Fibroblast of skin of back (primary cell): ENCODE measurements around the gene EFTUD2.

ENCODE experiments used
- DNase-seq: peaks from one replicate; pipeline ENCODE4 v3.0.0-alpha.2; 2013

Gene EFTUD2

DNA sequence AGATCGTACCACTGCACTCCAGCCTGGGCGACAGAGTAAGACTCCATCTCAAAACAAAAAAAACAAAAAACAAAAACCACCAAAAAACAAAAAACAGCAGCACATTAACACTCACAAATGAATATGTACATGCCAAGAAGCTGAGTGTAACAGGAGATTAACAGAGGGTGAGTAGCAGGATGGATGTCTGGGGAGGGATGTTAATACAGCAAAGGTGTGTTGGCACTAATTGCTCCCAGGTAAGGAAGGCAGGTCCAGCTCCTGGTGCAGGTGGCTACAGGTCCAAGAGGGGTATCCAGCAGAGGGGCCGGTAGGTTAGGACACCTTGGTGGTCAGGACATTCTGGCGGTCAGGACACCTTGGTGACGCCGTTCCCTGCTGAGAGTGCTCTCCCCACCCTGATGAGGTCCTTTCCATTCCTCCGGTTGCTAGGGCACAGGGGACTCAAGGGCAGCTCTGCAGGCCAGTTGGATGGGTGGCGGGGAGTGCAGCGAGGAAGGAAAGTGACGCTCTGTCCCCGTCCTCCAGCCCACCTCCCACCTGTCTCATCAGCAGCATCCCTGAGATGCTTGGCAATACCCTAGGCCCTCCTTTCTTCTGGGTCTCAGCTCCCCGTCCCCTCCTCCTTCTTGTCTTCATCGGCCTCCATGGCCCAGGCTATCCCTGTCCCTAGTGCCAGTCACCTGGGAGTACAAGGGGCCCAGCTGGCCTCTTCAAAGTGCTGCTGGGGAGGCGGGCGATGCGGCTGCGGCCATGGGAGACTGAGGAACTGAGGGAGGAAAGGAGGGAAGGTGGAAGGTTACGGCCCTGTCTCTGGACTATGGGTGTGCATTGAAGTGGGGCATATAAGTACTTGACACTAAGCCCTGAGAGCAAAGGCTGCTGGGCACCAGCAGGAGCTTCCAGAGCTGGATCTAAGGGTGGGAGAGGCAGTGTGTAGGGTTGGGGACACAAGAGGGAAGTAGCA, 26.8 kb upstream of the EFTUD2 start:
- no peak for DNase-seq

DNA sequence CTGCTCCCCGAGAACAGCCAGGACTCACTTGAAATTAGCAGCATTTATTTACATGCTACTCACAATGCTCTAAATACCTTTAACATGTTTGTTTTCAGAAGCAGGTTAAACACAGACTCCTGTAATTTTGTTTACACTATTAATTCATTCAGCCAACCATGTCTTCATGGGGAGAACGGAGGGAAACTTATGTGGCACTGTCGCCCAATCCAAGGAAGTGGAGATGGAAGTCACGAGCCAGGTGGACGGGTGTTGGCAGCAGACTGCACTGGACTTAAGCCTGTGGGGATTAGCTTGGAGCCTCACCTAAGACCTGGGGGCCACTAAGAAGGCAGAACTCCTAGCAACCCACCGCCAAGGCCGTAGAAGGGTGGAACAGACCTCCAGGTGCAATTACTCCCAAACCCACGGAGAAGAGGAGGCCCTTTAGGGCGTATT, 24.9 kb upstream of the EFTUD2 start:
- DNase-seq, result no peak

DNA sequence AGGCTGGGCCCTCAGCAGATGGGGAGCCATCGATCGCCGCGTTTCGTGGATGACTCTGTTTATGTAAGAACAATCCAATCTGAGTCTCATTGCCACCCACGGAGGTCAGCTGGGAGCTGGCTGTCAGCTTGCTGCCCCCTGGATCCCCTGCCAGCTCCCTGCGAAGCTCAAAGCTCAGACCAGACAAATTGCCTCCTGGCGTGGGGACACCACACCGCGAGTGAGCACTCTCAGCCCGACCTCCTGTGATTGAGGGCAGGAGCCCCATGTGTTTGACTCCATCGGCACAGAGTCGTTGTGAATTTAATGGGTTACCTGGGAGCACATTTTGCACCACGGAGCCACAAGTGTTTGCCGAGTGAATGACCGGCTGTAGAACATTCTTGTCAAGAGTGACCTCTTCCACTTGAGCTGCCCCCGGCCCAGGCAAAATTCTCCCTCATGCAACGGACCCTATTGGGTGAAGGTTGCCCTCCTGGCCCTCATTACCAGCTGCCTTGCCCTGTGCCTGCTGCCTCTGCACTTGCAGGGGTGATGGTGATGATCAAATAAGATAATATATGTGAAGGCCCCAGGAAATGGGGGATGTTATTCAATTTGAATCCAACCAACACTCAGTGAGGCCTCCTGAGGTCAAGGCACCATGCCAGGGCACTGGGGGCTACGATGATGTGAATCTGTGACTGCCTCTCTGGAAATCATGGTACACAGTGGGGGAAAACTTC, 23.7 kb upstream of the EFTUD2 start:
- DNase-seq, result no peak

DNA sequence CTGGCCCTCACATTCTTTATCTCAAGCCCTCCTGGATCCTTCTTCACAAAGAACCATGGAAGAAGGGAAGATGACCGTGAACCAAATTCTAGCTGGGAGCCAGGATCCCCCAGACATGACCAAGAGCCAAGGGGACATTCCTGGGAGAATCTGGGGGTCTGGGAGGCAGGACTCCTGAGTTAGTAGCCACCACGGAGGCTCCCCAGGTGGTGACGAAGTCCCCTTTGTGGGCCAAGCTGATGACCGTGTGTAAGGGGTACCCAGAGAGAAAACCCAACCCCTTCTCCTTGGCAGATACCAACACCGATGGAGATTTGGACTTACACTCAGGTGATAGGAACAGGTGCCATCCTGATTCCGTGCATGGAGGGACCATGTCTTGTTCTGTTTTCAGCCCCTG, 22.9 kb upstream of the EFTUD2 start:
- DNase-seq, result no peak

DNA sequence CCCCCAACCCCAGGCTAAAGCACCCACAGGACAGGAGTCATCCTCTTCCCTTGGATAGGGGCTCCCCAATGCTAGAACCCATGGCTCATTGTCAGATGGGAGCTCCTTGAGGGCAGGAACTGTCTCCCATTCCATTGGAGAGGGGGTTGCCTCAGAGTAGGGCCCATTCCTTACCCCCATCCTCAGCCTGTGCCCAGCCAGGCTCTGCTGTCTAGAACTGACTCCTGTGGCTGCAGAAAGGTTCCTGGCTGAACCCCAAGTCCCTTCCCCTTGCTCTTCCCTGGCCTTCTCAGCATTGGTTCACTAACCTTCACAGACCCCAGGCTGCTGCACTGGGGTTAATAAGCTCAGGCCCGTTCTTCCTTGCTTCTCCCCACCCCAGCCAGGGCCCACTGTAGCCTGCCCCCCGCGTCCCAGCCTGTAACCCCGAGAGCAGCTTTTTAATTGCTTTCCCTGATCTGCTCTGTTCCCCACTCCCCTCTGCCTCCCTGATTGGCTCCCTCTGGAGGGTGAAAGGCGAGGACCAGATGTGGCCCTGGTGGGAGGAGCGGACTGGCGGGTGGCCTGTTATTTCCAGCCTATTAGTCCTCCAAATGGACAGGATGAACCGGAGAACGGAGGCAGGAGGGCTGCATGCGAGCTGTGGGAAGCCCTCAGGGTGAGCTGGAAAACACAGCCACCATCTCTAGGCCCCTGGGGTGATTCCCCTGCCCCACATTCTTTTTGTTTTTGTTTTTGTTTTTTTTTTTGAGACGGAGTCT, 22.1 kb upstream of the EFTUD2 start:
- DNase-seq, result no peak

DNA sequence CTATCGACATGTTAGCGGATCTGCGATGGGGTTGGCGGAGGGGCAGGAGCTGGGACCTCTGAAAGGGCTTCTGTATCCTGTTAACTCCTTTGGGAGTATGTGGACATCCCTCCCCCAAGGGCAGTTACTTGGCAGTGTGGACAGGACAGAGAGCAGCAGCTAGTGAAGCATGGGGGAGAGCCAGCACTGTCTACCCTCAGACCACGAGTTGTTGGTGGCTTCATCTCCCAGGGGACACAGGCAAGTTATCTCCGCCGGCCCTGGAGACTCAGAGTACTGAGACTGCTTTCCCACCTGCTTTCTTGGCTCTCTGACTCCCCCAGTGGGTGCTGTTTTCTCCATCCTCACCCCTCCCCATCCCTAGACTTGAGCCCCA, 21.3 kb upstream of the EFTUD2 start:
- no peak for DNase-seq

DNA sequence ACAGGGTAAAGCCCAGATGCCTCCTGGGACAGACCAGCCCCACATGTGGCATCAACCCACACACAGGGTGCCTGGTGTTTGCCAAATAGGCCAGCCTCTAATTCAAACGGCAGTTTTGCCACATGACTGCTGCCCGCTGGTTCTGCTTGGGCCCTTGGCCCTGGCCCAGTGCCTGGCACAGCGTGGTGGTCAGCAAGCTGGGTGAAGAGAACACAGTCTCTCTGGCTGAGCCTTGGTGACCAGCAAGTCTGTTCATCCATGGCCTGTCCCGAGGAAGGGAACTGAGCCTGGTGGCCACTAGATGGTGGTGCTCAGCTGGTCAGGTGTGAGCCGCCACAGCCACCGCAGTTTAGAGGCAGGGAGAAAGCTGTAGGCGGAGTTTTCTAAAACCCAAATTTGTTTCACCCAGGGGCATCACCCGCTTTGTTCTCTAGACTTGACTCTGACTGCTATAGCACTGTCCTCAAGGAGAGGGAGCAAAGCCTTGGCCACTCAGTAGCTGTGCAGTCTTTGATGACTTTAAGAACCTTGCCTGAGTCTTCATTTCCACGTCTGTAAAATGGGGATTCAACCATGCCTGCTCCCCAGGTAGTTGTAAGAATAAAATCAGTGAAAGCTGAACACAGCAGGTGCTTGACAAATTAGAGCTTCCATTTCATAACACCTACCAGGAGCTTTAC, 20.8 kb upstream of the EFTUD2 start:
- peak; percentile 75 for DNase-seq

DNA sequence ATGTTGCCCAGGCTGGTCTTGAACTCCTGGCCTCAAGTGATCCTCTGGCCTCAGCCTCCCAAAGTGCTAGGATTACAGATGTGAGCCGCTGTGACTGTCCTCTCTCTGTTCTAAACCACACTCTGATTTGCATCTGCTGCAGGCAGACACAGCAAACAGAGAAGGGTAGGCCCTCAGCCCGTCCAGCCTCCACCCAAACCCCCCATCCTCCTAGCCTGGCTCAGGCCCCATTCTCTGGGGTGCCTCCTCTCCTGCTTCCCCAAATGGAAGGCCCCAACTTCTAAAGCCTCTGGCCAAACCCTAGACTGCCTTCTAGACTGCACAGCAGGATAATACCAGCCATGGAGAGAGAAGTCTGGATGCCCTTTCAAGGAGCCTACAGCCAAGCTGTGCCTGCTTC, 20.2 kb upstream of the EFTUD2 start:
- no peak for DNase-seq

DNA sequence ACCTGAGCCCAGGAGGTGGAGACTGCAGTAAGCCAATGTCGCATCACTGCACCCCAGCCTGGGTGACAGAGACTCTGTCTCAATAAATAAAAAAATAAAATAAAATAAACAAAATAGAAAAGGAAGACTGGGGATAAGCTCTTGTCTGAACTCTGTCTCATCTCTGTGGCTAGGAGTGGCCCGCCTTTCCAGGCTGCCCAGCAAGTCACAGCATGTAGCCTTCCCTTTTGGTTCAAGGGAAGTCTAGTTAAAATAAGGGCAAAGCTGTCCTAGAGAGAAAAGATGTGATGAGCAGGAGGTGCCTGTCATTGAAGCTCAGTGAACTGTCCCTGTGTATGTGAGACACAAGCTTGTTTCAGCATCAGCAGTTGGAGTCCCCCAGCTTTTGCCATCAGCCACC, 18.8 kb upstream of the EFTUD2 start:
- no peak for DNase-seq

DNA sequence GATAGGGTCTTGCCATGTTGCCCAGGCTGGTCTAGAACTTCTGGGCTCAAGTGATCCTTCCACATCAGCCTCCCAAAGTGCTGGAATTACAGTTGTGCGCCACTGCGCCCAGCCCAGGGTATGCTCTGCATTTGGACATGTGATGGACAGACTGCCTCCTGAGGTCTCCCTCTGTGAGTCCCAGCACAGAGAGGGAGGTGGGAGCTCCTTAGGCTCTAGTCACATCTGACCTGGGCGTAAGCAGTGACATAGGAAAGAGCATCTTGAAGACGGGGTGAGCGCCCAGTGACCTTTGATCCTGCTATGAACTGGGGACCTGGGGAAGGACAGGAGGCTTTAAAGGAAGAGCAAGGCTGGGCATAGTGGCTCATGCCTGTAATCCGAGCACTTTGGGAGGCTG, 18.2 kb upstream of the EFTUD2 start:
- DNase-seq, result no peak

DNA sequence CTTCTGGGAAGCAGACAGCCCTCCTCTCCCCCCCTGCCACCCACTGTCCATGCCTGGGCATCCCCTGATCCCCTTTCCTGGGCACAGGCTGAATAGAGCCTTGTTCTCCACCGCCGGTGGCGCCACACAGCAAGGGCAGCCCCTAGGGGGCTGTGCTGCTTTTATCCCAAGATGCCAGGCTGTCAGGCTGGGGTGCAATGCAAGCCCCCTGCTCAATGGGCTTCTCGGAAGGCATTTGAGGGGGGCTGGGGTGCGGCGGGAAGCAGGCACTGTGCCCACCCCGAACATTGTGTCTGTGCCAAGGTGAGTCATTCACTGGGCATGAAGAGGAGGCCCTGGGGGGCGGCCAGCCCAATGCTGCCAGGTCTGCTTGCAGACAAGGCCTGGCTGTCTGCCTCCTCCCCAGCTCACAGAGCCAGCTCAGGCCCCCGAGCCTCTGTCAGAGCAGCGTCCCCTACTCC, 17.6 kb upstream of the EFTUD2 start:
- peak; percentile 51 for DNase-seq

DNA sequence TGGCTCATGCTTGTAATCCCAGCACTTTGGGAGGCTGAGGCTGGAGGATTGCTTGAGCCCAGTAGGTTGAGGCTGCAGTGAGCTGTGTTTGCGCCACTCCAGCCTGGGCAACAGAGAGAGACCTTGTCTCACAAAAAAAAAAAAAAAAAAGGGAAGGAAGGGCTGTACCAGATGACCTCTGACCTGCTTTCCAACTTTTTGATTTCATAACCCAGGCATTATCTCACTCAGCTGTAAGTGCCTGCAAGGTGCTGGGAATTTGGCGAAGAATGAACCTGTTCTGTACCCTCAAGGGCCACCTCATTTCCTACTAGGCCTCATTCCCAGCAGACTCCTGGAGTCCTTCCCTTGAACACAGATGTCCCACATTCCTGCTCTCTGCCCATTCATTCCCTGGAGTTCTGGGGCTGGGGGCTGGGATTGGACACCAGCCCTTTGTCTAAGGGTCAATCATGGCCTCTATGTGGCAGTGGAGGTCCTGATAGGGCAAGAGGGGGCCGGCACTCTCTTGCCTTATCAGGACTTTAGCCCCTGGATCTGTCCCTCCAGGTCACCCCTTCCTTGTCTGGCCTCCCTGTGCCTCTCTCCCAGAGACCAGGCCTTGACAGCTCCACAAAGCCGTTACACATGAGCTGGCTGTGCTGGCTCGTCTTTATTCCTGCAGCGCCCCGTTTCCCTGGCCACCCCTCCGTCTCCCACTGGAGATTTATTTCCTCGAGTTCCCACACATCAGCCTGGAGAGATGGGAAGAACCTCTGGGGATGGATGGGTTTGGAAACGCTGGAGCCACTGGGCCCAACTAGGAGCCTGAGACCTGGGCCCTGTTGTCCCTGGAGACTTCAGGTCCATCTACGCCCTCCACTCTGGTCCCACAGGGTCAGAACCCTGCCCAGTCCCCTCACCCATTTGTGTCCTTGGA, 16.9 kb upstream of the EFTUD2 start:
- DNase-seq, result no peak

DNA sequence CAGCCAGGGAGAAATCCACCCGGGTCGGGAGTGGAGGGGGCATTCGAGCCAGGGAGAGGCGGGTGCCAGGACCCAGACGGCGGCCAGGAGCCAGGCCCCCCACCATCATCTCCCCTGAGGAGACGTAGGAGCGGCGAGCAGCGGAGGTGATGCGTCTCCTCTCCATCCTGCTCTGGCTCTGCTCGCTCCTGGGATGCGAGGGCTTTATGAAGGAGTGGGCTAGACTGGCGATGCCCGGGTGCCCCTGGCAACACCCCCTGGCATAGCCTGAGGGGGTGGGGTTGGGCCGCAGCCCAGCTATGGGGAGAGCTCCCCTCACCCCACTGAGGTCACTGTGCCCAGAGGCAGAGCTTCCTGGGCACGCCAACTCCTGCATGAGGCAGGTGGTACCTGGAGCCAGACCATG, 16.1 kb upstream of the EFTUD2 start, which contains the start of gene GFAP:
Gene GFAP (minus strand): TSS at position 180 of the 406 bp plus-strand sequence. CDS start 14 bp downstream, at position 166.
- no peak for DNase-seq

DNA sequence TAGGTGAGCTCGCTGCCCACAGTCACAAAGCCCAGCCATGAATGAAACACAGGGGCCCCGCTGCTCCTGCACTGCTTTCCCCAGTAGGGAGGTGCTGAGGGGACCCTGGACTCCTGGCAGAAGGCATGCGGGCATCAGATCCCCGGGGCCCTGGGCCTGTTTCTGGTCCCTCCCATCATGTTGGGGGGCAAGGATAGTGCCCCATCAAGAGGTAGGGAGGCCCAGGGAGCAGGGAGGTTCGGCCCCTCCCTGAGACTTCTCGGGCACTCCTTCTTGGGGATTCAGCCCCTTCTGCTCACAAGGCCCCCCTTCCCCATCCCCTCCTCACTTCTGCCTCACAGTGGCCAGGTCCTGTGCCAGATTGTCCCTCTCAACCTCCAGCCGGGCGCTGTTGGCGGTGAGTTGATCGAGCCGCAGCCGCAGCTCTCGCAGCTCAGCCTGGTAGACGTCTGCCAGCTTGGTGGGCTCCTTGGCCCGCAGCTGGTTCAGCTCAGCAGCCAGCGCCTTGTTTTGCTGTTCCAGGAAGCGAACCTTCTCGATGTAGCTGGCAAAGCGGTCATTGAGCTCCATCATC, 15.5 kb upstream of the EFTUD2 start:
- DNase-seq, result no peak

DNA sequence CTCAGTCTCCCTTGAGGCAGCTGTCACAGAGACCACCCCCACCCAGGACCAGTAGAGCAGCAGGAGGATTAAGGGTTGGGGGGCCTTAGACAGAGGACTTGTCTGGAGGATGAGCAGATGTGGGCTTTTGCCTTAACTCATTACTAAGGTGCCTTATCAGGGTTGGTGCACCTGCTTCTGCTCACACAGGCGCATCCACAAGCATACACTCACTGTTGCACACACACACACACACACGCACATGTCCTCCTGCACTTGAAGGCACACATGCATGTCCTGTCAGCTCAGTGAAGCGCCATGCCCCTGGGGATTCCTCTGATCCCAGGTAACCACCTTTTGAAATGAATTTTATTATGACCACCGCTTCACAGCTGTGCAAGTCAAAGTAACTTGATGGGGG, 14.9 kb upstream of the EFTUD2 start:
- no peak for DNase-seq

DNA sequence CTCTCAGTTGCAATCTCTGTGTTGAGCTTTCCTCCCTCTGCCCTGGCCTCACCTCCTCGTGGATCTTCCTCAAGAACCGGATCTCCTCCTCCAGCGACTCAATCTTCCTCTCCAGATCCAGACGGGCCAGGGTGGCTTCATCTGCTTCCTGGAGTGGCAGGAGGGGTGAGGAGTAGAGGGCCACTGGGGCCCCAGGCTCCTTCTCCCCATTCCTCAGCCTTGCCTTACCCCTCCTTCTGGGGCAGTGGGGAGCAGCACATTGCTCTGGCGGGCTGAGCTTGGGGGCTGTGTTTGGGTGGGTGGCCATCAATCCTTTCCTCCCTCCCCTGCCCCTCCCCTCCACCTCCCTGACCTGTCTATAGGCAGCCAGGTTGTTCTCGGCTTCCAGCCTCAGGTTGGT, 14.4 kb upstream of the EFTUD2 start:
- DNase-seq, result no peak

DNA sequence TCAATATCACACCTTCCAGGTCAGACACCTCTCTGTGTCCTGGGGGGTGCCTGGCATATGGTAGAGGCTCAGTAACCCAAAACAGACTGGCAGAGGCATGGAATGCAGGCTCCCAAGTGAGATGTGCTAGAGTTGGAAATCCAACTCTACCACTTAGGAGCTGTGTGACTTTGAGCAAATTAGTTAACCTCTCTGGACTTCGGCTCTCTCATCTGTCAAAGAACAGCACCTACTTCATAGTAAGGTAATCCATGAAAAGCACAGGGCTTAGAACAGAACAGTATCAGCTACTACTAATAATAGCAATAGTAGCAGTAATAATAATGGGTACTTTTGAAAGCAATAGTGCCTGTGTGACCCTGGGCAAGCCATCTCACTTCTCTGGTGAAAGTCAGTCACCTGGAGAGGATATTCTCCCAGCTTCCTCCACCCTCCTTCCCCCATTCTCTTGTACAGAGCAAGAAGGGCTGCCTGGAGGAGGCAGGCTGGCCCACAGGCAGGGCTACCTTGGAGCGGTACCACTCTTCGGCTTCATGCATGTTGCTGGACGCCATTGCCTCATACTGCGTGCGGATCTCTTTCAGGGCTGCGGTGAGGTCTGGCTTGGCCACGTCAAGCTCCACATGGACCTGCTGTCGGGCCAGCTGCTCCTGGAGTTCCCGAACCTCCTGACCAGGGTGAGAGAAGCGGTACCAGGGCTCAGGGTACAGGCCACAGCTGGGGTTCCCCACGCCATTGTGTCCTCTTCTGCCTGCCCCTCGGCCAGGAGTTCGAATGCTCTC, 13.7 kb upstream of the EFTUD2 start:
- no peak for DNase-seq

DNA sequence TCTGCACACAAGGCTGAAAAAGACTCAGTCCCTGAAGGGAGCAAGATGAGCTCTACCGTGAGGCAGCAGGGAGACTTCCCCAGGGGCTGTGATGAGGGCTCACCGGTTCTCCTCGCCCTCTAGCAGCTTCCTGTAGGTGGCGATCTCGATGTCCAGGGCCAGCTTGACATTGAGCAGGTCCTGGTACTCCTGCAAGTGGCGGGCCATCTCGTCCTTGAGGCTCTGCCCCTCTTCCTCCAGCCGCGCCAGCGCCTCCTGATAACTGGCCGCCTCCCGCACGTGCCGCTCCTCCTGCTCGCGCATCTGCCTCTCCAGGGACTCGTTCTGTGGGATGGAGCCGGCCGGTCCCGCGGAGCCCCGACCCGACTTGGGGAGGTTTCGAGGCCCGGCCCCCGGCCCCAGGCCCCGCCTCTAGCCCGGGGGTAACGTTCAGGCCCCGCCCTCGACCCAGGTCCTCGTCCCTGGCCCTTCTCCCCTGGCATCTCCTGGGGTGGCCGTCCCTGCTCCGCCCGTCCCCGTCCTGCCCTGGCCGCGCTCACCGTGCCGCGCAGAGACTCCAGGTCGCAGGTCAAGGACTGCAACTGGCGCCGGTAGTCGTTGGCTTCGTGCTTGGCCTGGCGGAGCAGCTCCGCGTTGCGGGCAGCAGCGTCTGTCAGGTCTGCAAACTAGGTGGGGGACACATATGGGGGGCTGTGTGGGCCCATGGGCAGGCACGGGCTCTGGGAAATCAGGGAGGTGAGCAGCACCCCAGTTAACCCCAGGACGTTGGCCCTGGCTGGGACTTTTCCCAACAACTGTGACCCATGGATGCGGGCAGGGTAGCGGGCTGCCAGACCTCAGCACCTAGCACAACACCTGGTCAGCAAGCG, 12.1 kb upstream of the EFTUD2 start:
- DNase-seq, result peak; percentile 58
